CD4-positive, CD25-positive, alpha-beta regulatory T cell (primary cell): ENCODE data around the gene IL18BP. TPM values are rescaled to one million over a fixed set of nuclear protein-coding genes. Genes with fewer than 3 reads are reported as not detected.
A peak's percentile ranks its signal among the peaks of the same experiment; 100 is the strongest.

Experiments
- ATAC-seq, 2 donors: fragments of 150-1000 bp; cut with Tn5 transposase; one replicate each; pipeline ENCODE4 v1.10.0; 2021; ENCODE audit warnings: low read depth in 2 of 2, moderate number of reproducible peaks in 2 of 2, moderate library complexity in 1 of 2
- DNase-seq, 3 donors: peaks; one replicate each; pipeline versions ENCODE4 v3.0.0 to v3.0.0-alpha.2; 2012 to 2022; ENCODE audit warnings: mixed read lengths in 1 of 3
- H3K27ac ChIP-seq: one replicate; pipeline ENCODE4 v1.7.0; 2013; ENCODE audit warnings: mild to moderate bottlenecking, low read length; ENCODE audit not compliant: insufficient read depth, poor library complexity, severe bottlenecking
- H3K27me3 ChIP-seq: one replicate; pipeline ENCODE4 v1.7.0; 2013; ENCODE audit warnings: low read length; ENCODE audit not compliant: control insufficient read depth, insufficient read depth
- H3K36me3 ChIP-seq: one replicate; pipeline ENCODE4 v1.7.0; 2013; ENCODE audit warnings: mild to moderate bottlenecking, low read length, moderate library complexity; ENCODE audit not compliant: control insufficient read depth, insufficient read depth
- H3K4me1 ChIP-seq: 2 replicates; pipeline ENCODE4 v1.7.0; 2013; ENCODE audit warnings: mild to moderate bottlenecking, low read length; ENCODE audit not compliant: insufficient read depth, control insufficient read depth, poor library complexity, severe bottlenecking
- H3K4me3 ChIP-seq: one replicate; pipeline ENCODE4 v1.7.0; 2013; ENCODE audit warnings: low read depth, mild to moderate bottlenecking, low read length, moderate library complexity
- H3K9me3 ChIP-seq, 2 experiments: 1 replicate in 1 of 2; 2 replicates in 1 of 2; pipeline ENCODE4 v1.7.0; 2013; ENCODE audit warnings: low read length in 2 of 2, mild to moderate bottlenecking in 1 of 2, moderate library complexity in 1 of 2; ENCODE audit not compliant: control insufficient read depth in 2 of 2
- H3K27ac Mint-ChIP-seq, 3 donors: one replicate each; pipeline ENCODE4 v1.8.0; 2020 to 2022; ENCODE audit warnings: mild to moderate bottlenecking in 3 of 3, mixed read lengths in 3 of 3, moderate library complexity in 2 of 3
- H3K27me3 Mint-ChIP-seq: one replicate; pipeline ENCODE4 v1.8.0; 2022; ENCODE audit warnings: mild to moderate bottlenecking, mixed read lengths
- H3K36me3 Mint-ChIP-seq: one replicate; pipeline ENCODE4 v1.8.0; 2020; ENCODE audit warnings: mixed read lengths
- H3K4me1 Mint-ChIP-seq, 4 donors: one replicate each; pipeline ENCODE4 v1.8.0; 2020 to 2022; ENCODE audit warnings: mixed read lengths in 4 of 4, mild to moderate bottlenecking in 1 of 4
- H3K4me3 Mint-ChIP-seq, 4 donors: one replicate each; pipeline ENCODE4 v1.8.0; 2020 to 2022; ENCODE audit warnings: mild to moderate bottlenecking in 4 of 4, mixed read lengths in 4 of 4, moderate library complexity in 3 of 4
- H3K9me3 Mint-ChIP-seq, 7 donors: one replicate each; pipeline ENCODE4 v1.8.0; 2020 to 2022; ENCODE audit warnings: mixed read lengths in 7 of 7, mild to moderate bottlenecking in 3 of 7, moderate library complexity in 2 of 7
- polyA plus RNA-seq, 4 donors: library from polyadenylated mRNA; unstranded; fragments of 300-500 nt; fragmentation: Illumina TruSeq; gene quantifications; one replicate each; pipeline ENCODE4 v1.2.3, GENCODE V29; 2021
- total RNA-seq: library from RNA; stranded (reverse); gene quantifications from one replicate; pipeline ENCODE4 v1.2.3, GENCODE V29; 2022

Gene IL18BP
- total and polyA plus RNA-seq, 5 donors from 2014 or later = 10.4 to 22.8 (median 13.0) TPM

DNA sequence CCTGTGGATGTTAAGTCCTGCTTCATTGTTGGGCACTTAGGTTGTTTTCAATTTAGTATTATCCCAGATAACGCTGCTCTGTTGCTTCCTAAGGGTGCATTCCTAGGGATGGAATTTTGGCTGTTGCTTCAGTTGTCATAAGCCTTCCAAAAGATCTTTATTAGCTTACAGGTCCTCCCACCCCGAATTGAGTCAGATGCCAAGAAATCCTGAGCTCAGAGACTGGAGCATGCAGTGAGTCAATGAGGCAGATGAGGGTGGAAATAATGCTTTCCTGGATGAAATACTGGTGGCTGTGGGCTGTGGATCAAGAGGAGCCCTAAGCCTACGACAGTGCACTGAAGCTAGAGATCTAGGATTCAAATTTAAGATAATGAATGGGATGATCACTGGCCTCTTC, 10.7 kb upstream of the IL18BP start:
- Mint-ChIP-seq H3K27me3 (no peaks in the 10 kb centered on the region), H3K9me3 (no peaks in the 10 kb centered on the region), H3K4me3 (no peak overlapping the region), H3K36me3 (peaks cover 25% of the 10 kb centered on the region), H3K27ac (no peak overlapping the region), H3K4me1 (peaks cover 0 to 7% (median 2%) of the 10 kb centered on the region in 4 donors)
- no peak for DNase-seq
- ATAC-seq = no peak
- no peak overlapping the region for H3K4me3 ChIP-seq
- H3K9me3 ChIP-seq = no peaks in the 10 kb centered on the region
- no peaks in the 10 kb centered on the region for H3K4me1 ChIP-seq
- H3K27me3 ChIP-seq = no peaks in the 10 kb centered on the region
- peaks cover 22% of the 10 kb centered on the region for H3K36me3 ChIP-seq
- no peak overlapping the region for H3K27ac ChIP-seq

DNA sequence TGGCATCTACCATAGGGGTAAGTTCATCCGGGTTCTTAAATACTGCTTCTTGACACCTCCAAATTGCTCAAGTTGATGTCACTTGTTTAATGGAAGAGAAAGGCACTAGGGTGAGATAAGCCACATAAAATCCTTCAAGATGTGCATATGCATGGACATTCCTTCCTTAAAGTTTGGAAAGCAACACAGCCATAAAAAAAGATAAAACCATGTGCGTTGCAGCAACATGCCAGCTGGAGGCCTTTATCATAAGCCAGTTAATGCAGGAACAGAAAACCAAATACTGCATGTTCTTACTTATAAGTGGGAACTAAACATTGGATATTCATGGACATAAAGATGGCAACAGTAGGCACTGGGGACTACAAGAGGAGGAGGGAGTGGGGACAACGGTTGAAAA, 8.0 kb upstream of the IL18BP start:
- peaks cover 25% of the 10 kb centered on the region for H3K36me3 Mint-ChIP-seq
- H3K27ac Mint-ChIP-seq = no peak overlapping the region
- H3K9me3 Mint-ChIP-seq = no peaks in the 10 kb centered on the region
- peaks cover 21% of the 10 kb centered on the region for H3K36me3 ChIP-seq
- no peak overlapping the region for H3K4me3 Mint-ChIP-seq
- no peak for ATAC-seq
- H3K4me1 Mint-ChIP-seq = peaks cover 0 to 11% (median 2%) of the 10 kb centered on the region in 4 donors
- no peaks in the 10 kb centered on the region for H3K9me3 ChIP-seq
- H3K4me3 ChIP-seq = no peak overlapping the region
- no peak for DNase-seq
- H3K27me3 ChIP-seq = no peaks in the 10 kb centered on the region
- no peaks in the 10 kb centered on the region for H3K4me1 ChIP-seq
- no peak overlapping the region for H3K27ac ChIP-seq
- no peaks in the 10 kb centered on the region for H3K27me3 Mint-ChIP-seq

DNA sequence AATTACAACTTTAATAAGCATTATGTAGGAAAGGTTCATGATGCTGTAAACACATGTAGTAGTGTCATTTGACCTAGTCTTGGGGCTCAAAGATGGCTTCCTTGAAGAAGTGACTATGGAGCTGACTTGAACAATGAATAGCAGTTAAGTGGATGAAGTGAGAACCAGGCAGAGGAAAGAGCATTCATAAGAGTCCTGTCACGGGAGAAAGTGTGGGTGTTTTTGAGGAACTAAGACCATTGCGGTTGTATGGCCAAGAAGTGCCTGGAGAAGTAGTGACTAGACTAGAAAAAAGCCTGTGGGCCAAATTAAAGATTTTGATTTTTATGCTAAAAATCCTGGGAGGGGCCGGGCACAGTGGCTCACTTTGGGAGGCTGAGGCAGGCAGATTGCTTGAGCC, 7.2 kb upstream of the IL18BP start:
- Mint-ChIP-seq H3K4me1 (peaks cover 0 to 11% (median 2%) of the 10 kb centered on the region in 4 donors), H3K4me3 (no peak overlapping the region), H3K27ac (peak overlapping the region in 2 of 3 donors; percentile 7 to 61), H3K9me3 (no peaks in the 10 kb centered on the region), H3K36me3 (peaks cover 25% of the 10 kb centered on the region), H3K27me3 (no peaks in the 10 kb centered on the region)
- ATAC-seq (peak in 1 of 2 donors; percentile 34), DNase-seq (no peak)
- no peaks in the 10 kb centered on the region for H3K4me1 ChIP-seq
- H3K4me3 ChIP-seq = no peak overlapping the region
- H3K9me3 ChIP-seq = no peaks in the 10 kb centered on the region
- H3K36me3 ChIP-seq = peaks cover 21% of the 10 kb centered on the region
- no peaks in the 10 kb centered on the region for H3K27me3 ChIP-seq
- H3K27ac ChIP-seq = no peak overlapping the region

DNA sequence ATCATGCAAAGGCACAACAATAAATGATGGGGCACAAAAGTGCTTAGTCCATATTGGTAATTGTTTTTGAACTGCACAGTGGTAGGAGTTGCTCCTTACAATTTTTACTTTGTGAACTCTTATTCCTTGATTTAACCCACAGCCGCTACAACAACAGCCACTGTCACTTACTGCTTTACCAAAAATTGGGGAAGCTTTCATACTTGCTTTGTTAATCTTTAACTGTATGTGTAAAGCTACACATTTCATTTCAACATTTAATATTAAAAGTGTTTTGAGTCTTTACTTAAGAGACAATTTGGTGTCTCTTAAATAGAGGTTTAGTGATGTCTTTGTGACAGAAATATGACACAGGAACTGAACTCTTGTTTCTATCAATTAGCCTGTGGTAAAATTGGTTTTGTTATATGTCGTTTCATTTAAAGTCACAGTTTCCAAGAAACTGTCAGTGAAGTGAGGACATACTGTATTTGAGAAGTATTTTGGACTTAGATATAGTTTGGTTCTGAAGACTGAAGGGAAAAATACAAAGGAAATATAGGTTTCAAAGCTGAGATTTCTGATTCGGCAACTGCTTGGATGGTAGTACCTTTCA, 6.5 kb upstream of the IL18BP start:
- DNase-seq = no peak
- Mint-ChIP-seq H3K4me1 (peaks cover 0 to 11% (median 4%) of the 10 kb centered on the region in 4 donors), H3K27me3 (no peaks in the 10 kb centered on the region), H3K27ac (no peak overlapping the region), H3K9me3 (no peaks in the 10 kb centered on the region), H3K4me3 (no peak overlapping the region), H3K36me3 (peaks cover 19% of the 10 kb centered on the region)
- no peak for ATAC-seq
- Histone ChIP-seq H3K27me3 (no peaks in the 10 kb centered on the region), H3K4me3 (no peak overlapping the region), H3K9me3 (no peaks in the 10 kb centered on the region), H3K36me3 (peaks cover 15% of the 10 kb centered on the region), H3K4me1 (no peaks in the 10 kb centered on the region), H3K27ac (no peak overlapping the region)

DNA sequence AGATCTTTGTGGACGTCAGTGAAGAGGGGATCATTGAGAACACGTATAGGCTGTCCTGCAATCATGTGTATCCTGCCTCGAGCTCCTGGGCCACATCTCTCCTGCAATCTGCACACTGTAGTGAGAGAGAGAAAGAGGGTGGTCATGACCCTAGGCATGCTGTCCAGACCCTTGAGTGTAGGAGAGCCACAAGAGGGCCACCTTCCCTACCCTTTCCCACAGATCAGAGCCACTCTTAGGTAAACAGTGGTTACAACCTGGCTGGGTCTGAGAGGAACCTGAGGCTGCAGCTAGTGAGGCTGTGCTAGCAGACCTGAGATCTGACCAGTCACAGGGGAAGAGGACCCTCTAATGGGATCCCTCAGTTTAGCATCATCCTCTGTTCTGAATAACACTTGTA, 3.9 kb upstream of the IL18BP start:
- no peaks in the 10 kb centered on the region for H3K9me3 Mint-ChIP-seq
- H3K36me3 Mint-ChIP-seq = peaks cover 19% of the 10 kb centered on the region
- Histone ChIP-seq H3K27ac (no peak overlapping the region), H3K4me1 (peaks cover 18% of the 10 kb centered on the region), H3K9me3 (no peaks in the 10 kb centered on the region), H3K36me3 (peaks cover 14% of the 10 kb centered on the region), H3K27me3 (no peaks in the 10 kb centered on the region), H3K4me3 (no peak overlapping the region)
- ATAC-seq (no peak), DNase-seq (no peak)
- H3K27me3 Mint-ChIP-seq = no peaks in the 10 kb centered on the region
- peaks cover 17 to 27% (median 20%) of the 10 kb centered on the region in 4 donors for H3K4me1 Mint-ChIP-seq
- H3K4me3 Mint-ChIP-seq = peak overlapping the region in 1 of 4 donors; percentile 15
- peak overlapping the region in 1 of 3 donors; percentile 18 for H3K27ac Mint-ChIP-seq

DNA sequence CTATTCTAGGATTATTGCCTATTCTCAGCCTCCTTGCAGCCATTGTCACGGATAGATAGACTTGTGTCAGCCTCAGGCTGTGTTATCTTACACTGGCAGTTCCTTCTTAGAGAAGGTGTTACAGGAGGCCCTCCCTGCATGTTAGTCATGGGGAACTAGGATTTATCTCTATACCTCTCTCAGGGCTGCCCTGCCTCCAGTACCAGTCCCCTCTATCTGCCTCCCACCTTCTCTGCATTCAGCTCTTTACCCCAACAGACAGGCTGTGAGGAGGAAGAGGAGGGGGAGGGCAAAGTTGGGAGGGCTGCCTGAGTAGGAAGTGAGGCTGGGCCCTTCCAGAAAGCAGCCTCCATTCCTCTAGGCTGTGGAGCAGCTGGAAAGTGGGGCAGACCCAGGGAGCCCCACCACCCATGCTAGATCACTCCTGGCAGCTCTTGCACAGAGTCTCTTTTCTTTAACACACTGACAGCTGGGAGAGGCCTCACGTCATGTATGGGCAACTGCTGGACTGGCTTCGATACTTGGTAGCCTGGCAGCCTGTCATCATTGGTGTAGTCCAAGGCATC, 2.9 kb upstream of the IL18BP start:
- no peaks in the 10 kb centered on the region for H3K27me3 Mint-ChIP-seq
- no peak overlapping the region for H3K4me3 Mint-ChIP-seq
- peaks cover 17 to 28% (median 24%) of the 10 kb centered on the region in 4 donors for H3K4me1 Mint-ChIP-seq
- H3K36me3 Mint-ChIP-seq = peaks cover 16% of the 10 kb centered on the region
- Histone ChIP-seq H3K4me3 (no peak overlapping the region), H3K9me3 (no peaks in the 10 kb centered on the region), H3K4me1 (peaks cover 24% of the 10 kb centered on the region), H3K36me3 (peaks cover 9% of the 10 kb centered on the region), H3K27ac (no peak overlapping the region), H3K27me3 (no peaks in the 10 kb centered on the region)
- ATAC-seq (no peak), DNase-seq (no peak)
- H3K9me3 Mint-ChIP-seq = no peaks in the 10 kb centered on the region
- H3K27ac Mint-ChIP-seq = peak overlapping the region in 1 of 3 donors; percentile 36

DNA sequence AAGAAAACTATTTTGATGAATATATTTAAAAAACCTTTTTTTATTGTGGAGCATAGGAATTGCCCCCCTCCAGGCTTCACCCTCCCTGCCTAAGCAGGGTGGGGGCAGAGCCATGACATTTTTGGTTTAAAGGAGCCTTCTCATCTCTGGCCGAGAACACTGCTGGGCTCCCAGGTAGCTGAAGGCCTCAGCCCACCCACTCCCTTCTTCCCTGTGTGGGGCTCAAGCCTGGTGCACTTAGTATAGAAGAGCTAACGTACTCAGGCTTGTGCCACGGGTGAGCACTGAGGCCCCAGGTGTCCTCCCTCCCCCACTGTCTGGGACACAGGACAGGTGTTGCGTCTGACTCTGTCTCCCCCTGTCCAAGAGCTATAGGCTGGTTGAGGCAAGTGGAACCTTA, 2.2 kb upstream of the IL18BP start:
- peak overlapping the region in 1 of 4 donors; percentile 29 for H3K4me3 Mint-ChIP-seq
- no peak overlapping the region for H3K27ac ChIP-seq
- H3K9me3 Mint-ChIP-seq = no peaks in the 10 kb centered on the region
- H3K27ac Mint-ChIP-seq = peak overlapping the region in 1 of 3 donors; percentile 38
- H3K36me3 Mint-ChIP-seq = peaks cover 16% of the 10 kb centered on the region
- H3K4me3 ChIP-seq = no peak overlapping the region
- ATAC-seq (no peak), DNase-seq (no peak)
- no peaks in the 10 kb centered on the region for H3K27me3 ChIP-seq
- peaks cover 24% of the 10 kb centered on the region for H3K4me1 ChIP-seq
- H3K27me3 Mint-ChIP-seq = no peaks in the 10 kb centered on the region
- peaks cover 8% of the 10 kb centered on the region for H3K36me3 ChIP-seq
- H3K9me3 ChIP-seq = no peaks in the 10 kb centered on the region
- peaks cover 17 to 30% (median 22%) of the 10 kb centered on the region in 4 donors for H3K4me1 Mint-ChIP-seq

DNA sequence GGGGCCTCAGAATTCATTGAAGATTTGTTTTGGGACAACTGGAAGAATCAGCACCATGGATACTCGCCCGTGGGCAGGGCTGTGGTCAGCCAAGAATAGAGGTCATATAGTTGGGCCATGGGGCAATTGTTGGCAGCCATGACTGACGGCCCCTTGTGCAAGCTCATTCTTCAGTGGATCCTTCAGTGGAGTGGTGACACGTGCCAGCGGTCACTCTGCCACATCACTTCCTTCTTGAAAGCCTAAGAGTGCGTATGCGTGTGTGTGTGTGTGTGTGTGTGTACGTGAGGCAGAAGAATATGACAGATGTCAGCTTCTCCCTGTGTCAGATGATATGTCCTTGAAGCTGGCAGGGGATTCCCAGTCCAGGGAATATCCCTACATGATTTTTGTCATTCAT, 1.8 kb upstream of the IL18BP start:
- Histone ChIP-seq H3K27ac (no peak overlapping the region), H3K27me3 (no peaks in the 10 kb centered on the region), H3K4me3 (no peak overlapping the region), H3K36me3 (peaks cover 12% of the 10 kb centered on the region), H3K9me3 (no peaks in the 10 kb centered on the region), H3K4me1 (peaks cover 24% of the 10 kb centered on the region)
- no peaks in the 10 kb centered on the region for H3K9me3 Mint-ChIP-seq
- peak overlapping the region in 1 of 3 donors; percentile 38 for H3K27ac Mint-ChIP-seq
- H3K36me3 Mint-ChIP-seq = peaks cover 19% of the 10 kb centered on the region
- peaks cover 15 to 33% (median 24%) of the 10 kb centered on the region in 4 donors for H3K4me1 Mint-ChIP-seq
- peak in 1 of 2 donors; percentile 13 for ATAC-seq
- peak overlapping the region in 1 of 4 donors; percentile 29 for H3K4me3 Mint-ChIP-seq
- H3K27me3 Mint-ChIP-seq = no peaks in the 10 kb centered on the region
- no peak for DNase-seq
